Astrocyte of the hippocampus (primary cell): ENCODE data around the gene MB.
"Not testable (repeated sequence)": the region's sequence is repeated elsewhere in the genome, so short reads cannot be mapped to it uniquely, and the experiment has no call there.

Experiments
- DNase-seq: peaks from one replicate; pipeline ENCODE4 v3.0.0; 2011; ENCODE audit warnings: low read depth, low spot score

The MB gene

DNA sequence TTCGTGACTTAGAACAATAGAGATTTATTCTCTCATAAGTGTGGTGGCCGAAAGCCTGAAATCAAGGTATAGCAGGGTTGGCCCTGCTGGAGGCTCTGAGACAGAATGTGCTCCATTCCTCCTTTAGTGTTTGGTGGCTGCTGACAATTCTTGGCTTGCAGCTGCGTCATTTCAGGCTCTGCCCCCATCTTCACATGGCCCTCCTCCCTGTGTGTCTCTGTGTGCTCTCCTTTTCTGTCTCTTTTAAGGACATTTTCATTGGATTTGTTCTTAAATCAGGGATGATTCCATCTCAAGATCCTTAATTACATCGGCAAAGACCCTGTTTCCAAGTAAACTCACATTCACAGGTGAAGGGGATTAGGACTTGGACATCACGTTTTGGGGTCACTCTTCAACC, 20.9 kb upstream of the MB start:
- DNase-seq = no peak

DNA sequence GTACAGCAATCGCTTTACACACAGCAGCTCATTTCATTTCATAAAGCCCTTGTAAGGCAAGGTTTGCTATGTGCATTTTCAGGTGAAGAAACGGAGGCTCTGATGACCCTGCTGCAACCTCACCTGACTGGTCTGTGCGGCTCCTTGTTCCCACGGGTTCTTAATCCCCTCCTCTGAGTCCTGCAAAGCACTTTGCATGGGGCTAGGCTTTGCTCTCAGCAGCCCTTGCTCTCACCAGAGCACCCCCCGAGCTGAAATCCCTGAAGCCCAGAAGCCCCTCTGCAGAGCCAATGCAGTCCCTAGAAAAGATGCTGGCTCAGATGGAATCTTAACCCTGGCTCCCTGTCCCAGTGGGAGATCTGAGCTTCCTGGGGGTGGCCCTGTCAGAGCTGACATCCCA, 20.1 kb upstream of the MB start:
- DNase-seq = no peak

DNA sequence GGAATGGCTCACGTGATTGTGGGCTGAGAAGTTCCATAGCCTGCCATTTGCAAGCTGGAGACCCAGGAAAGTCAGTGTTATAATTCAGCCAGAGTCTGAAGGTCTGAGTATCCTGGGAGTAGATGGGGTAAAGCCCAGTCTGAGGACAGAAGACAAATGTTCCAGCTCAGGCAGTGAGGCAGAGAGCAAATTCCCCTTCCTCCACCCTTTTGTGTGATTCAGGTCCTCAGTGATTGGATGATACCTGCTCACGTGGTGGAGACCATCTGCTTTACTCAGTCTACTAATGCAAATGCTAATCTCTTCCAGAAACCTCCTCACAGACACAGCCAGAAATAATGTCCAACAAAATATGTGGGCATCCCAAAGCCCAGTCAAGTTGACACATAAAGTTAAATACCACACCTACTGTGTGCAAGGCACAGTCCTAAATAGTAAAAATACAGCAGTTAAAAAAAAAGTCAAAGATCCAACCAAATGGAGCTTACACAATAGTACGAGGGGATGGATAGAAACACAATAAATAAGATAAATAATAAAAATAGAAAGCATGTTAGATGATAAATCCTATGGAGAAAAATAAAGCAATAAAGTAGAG, 17.9 kb upstream of the MB start:
- no peak for DNase-seq

DNA sequence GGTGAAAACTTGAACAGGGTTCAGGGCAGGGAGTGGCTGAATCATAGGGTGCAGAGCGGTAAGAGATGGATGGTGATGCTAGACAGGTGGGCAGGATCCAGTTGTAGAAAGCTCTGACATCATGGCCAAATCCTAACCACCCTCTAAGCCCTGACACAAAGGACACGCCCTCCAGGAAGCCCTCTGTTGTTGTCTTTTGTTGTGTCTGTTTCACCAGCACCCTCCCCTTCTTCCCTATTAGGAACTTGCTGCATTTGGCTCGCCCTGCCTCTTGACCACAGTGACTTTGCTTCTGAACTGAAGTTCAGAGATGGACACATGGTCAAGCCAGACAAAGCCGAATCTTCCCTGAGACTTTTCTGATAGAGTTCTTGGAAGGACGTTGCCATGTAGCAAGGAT, 16.9 kb upstream of the MB start:
- no peak for DNase-seq

DNA sequence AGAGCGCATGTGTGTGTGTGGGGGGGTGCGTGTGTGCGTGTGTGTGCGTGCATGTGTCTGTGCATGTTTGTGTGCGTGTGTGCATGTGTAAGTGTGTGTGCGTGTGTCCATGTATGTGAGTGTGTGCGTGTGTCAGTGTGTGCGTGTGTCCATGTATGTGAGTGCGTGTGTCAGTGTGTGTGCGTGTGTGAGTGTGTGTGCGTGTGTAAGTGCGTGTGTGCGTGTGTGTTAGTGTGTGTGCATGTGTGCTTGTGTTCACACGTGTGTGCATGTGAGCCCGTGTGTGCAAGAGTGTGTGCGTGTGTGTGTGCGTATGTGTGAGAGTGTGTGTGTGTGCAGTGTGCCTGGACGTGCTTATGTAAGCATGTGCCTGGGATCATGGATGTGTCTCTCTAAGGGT, 16.4 kb upstream of the MB start:
- DNase-seq = no peak

DNA sequence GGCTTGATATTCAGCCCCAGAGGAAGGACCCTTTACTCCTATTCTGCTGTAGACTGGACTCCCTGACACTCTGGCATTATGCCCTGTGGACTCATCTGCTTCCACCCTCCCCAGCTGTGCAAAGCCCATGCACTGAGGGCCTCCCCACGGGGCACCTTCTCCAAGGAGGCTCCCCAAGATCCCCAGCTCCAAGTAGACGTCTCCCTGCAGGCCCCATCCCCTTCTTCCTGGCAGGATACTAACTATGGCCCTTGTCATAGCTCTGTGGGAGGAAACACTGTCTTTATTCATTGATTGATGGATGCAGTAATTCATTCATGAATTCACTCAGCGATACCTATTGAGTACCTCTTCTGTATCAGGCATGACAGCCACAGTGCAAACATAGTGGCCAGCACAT, 15.8 kb upstream of the MB start:
- DNase-seq = no peak

DNA sequence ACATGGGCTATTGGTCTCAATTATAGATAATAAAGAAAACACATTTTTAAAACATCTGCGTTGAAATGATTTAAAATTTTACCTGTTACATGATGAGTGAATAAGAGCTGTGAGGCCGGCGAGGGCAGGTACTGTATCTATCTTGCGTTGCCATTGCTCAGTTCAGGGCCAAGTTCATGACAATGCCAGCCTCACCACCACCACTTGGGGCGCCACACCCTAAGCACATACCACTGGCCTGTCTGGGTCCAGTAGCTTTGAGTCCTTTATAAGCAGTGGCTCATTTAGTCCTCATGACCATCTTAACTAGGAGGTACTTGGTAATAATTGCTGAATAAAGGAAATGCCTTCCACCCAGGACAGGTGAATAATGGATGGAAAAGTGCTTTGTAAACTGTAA, 14.5 kb upstream of the MB start:
- peak; percentile 50 for DNase-seq

DNA sequence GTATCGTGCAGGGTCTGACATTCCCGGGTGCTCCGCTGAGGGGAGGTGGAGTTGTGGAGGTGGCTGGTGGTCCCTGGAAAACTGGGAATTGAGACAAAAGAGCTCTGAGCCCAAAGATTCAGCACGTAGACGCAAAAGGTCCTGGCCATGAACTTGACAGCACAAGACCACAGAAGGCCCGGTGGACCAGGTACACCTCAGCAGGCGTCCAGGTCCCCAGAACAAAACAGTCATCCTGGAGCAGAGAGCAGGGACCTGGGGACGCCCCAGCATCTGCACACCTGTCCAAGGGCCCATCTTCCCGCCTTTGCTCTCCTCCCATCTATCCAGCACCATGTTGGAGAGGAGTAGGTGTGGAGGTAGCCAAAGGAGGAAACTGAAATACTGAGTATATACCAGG, 13.8 kb upstream of the MB start:
- no peak for DNase-seq

DNA sequence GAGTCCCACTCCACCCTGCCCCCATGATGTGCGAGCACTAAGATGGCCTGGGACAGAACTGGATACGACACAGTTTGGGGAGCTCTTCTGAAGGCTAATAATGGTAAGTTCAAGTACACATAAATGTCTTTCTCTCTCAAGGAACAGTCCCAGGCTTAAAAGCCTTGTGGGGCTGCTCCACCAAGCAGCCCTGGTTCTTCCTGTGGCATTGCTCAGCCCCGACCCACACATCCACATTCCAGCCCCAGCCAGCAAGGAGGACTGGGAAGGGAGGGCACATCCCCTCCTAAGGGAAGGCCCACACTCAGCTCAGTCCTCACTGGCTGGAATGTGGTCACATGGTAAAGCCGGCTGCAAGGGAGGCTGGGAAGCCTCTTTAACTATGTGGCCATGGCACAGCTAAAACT, 13.3 kb upstream of the MB start:
- DNase-seq = peak; percentile 73

DNA sequence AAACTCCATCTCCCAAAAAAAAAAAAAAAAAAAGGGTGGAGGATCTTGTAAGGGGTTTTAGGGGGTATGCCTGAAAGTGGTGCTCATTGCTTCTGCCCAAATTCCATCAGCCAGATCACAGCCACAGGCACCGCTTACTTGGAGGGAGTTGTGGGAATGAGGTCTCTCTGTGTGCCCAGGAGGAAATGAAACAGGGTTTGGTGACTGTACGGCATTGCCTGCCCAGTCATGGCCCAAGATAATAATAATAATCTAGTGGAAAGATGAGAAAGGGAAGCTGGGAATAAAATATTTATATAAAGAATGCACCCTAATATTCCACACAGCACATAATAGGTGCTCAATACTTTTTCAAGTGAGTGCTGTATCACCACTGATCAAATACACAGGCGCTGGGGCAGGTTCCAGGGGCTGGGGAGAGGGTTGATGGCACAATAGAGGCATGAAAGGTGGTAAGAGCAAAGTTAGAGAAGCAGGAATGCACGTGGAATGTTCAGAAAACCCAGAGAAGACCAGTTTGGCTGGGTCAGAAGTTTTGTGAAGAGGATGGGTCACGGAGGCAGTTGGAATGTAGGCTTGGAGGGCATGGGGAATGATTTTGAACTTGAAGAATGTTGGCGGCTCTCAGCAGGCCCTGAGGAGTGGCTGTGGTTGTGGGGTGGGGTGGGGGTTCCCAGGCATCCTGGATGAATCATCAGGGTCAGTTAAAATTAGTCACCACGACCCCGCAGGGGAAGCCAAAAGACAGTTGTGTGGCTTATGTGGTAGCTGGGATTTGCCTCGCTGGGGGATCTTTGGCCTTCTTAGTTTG, 12.5 kb upstream of the MB start:
- DNase-seq = peak; percentile 98

DNA sequence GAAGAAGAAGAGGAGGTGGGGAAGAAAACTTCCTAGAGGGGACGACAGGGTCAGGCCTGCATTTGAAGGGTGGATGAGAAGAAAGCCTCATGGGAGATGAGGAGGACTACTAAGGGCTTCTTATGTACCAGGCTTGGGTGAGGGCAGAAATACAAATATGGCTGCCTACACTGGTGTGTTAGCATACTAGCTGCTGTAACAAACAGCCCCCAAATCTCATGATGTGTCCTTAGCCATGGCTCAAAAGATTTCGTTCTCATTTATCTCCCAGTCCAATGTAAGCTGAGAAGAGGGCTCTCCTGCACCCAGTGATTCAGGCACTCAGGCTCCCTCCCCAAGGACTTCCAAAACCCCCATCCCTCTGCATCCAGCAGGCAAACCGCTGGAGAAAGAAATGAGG, 11.6 kb upstream of the MB start:
- no peak for DNase-seq

DNA sequence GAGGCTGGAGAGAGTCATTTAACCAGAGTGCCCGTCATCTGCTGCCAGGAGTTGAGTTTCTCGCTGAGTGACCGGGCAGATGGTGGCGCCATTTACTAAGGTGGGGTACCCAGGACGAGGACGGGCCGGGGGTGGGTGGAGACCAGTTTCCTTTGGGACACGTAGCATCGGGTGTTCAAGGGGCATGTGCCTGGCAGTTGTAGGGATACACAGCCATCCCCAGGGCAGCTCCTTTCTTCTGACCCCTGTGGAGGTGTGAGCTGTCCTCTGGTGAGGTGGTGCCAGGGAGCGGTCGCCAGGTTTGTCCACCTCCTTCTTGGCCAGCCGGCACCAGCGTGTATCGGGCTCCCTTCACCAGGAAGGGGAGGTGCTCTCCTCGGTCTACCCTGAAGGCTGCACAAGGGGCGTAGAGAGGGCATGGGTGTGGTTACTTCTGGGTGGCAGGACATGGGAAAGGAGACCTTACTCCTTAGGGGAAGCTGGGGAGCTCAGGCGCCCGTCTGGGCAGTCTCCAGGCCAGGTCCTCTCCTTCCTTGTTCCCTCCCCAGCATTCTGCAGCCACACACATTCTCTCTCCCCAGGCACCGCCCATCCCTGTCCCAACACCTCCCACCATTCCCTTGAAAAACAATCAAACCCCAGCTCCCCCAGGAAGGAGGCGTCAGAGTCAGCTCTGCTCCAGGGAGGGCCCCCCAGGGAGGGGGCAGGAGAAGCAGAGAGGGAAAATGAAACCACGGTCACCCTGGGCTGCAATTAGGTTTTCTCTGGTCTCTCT, 10.3 kb upstream of the MB start:
- DNase-seq = peak; percentile 95

DNA sequence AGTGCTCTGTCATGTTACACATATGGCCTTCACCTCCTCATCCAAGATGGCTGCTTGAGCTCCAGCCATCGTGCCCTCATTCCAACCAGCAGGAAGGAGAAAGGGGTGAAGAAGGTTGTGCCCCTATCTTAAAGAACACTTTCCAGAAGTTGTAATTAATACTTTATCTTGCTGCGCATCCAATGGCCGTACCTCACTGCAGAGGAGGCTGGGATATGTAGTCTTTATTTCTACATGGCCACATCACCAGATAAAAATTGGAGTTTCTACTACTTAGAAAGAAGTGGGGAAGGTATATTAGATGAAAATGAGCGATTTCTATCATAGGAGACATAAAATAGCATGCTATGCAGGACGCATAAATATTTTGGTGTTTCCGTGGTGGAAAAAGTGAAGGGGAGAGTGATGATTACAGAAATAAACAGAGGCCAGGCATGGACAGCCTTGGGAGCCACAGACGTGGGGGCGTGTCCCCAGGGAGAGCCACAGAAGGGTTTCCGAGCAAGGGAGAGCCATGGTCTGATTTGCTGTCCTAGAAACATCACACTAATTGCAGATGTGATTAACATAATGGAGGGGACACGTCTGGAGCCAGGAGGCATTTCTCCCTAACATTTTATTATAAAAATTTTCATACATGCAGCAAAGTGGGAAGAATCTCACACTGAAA, 8.8 kb upstream of the MB start:
- no peak for DNase-seq

DNA sequence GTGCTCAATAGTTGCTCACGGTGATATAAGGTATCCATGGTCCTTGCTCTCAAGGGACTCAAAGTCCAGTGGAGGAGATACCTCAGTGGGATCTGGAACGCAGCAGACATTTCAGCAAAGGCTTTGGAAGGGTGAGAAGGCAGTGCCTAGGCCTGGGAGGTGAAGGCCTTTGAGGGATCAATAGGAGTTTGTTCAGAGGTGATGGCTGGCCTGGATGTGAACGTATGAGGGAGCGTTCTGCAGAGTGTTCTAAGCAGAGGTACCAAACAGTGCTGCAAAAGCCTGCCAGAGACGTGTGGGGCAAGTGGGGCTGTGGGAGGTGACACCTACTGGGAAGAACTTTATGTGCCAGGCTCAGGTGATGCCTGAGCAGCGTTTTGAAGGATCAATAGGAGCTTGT, 7.4 kb upstream of the MB start:
- DNase-seq = no peak

DNA sequence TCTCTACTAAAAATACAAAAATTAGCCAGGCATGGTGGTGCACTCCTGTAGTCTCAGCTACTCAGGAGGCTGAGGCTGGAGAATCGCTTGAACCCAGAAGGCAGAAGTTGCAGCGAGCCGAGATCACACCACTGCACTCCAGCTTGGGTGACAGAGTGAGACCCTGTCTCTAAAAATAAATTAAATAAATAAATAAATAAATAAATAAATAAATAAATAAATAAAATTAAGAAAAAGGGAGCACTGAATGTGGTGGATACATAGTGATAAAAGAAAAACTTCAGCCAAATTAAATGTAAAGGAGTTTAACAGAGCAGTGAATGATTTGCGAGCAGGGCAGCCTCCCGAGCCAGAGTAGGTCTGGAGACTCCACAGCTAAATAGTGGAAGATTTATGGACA, 6.8 kb upstream of the MB start:
- DNase-seq = not testable (repeated sequence)

DNA sequence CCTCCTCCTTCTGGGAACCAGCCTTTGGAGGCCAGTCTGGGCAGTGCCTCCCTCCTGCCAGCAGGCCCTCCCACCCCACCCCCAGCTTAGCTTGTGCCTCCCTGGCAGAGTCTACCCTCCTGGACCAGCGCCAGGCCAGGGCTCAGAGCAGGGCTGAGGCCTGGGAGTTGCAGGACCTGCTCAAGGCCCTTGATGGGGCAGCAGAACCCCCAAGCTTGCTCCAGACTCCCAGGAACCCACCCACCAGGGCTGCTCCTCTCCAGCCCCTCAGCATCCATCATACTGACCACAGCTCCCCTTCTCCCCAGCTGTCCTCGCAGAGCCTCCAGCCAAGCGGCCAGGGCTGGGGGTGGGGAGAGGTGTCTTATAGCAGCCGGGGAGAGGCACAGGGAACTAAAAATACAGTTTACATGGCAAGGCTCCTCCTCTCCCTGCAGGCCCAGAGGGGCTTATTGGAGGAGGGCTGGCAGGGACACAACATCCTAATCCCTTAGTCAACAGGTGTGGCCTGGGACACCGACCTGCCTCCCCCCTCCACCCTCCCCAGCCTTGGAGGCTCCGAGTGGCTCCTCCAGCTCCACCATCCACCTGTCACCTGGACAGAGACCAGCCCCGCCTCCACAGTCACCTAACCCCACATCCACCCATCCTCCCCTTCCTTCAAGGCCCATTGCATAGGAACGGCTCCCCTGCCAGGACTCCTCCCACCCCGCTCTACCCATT, 5.2 kb upstream of the MB start:
- DNase-seq = peak; percentile 39

DNA sequence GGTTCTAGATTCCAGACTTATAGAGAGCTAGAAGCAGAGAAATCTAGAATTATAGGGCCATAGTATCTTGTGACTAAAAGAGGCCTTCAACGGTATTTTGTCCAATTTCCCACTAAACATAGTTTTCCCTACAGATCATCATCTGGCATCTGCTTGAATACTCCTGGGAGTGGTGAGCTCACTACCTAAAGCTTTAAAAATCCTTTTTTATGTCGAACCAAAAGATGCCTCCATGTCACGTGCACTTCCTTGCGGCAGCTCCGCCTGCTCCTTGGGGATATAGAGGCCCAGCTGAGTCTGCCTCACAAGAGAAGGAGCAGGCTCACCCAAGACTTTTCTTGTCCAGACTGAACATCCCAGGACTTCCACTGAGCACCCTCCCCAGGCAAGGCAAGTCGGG, 4.3 kb upstream of the MB start:
- DNase-seq = no peak

DNA sequence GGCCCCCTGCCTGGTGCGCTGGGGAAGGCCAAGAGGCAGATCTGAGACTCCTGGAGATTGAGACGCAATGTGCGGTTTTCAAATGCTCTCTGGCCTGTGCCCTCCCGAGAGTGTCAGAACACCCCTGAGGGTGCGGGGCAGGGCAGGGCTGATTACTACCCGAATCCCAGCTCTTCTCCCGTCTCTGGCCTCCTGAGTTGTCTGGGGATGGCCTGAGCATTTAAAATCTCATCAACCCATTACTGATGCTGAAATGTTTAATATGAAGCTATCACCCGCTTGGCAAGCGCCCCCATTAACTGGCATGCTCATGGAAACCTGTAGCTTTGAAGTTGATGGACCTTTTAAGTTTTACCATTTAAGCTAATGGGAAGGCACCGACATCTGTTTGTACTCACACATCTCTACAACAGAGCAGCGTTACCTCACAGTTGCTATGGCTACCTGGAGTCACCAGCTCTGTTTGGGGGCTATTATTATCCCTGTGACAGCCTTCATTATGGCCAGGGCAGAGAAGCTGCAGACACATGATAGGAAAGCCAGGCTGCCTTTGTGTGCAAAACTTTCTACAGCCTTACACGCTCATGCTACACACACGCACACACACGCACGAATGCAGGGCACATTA, 3.6 kb upstream of the MB start:
- peak; percentile 47 for DNase-seq

DNA sequence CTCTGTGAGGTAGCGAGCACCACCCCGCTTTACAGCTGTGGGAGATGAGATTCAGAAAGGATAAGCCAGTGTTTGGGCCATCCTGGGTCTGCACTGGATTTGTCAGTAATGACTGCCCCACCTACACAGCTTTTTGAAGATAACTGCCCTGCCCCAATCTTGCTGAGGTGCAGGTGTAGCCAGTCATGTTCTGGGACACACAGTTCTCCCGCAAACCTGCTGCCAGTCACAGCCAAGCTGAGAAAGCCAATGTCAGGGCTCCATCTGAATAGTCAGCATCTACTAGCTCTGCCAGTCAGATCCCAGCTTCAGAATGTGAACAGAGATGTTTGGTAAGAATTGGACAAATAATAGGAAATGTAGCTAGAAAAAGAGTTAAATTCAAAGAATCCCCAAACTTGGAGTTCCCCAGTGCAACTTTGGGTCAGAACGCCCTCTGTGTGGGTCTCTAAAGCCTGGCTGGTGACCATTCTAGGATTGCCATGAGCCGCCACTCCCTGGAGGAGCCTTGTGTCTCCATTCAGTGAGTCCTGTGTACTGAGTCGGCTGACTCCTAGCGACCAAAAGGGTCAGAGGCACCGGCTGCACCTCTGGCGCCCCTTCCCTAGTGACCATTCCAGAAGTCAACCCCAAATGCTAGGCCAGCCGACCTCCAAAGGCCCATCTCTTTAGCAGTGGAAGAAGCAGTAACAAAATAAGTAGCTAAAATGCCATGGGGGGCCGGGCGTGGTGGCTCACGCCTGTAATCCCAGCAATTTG, 2.4 kb upstream of the MB start:
- no peak for DNase-seq

DNA sequence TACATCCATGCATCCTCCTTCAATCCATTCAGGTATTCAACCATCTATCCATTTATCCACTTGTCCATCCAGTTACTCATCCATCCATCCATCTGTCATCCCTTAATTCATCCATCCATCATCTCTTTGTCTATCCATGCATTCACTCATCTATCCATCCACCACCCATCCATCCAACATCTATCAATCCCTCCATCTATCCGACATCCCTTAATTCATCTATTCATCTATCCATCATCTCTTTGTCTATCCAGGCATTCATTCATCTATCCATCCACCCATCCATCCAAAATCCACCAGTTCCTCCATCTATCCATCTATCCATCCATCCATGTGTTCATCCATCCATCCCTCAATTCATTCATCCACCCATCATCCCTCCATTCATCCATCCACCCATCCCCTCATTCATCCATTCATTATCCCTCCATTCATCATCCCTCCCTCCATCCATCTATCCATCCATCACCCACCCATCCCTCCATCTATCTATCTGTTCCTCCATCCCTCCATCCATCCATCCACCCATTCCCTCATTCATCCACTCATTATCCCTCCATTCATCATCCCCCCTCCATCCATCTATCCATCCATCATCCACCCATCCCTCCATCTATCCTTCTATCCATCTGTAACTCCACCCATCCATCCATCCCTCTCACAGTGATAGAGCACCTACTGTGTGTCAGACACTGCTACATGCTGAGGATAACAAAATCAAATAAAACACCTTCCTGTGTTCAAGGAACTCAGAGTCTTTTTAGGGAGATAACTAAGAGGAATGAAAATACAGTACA, 1.5 kb upstream of the MB start:
- DNase-seq = no peak
